ENCODE measurements around the gene ATG101. TPM values are rescaled to one million over a fixed set of nuclear protein-coding genes. Genes with fewer than 3 reads are reported as not detected.
A peak's percentile ranks its signal among the peaks of the same experiment; 100 is the strongest.

Gene ATG101
- total RNA-seq, 4 donors from 2014 or later = 23.3 to 49.4 (median 37.3) TPM

GRCh38 chr12:52074971-52075724, 5.4 kb downstream of the ATG101 start:
- peaks cover 30 to 31% of the 10 kb centered on the region in 2 donors for H3K4me1 ChIP-seq
- no peak for ATAC-seq

GRCh38 chr12:52076811-52077210, 7.0 kb downstream of the ATG101 start:
- peaks cover 33 to 34% of the 10 kb centered on the region in 2 donors for H3K4me1 ChIP-seq
- TF ChIP-seq POLR2A (IDR thresholded peaks at IDR 0.05) = no peak
- no peak for TF ChIP-seq CTCF (IDR thresholded peaks at IDR 0.05 in 4 of 5, conservative IDR thresholded peaks at IDR 0.05 in 1 of 5)
- H3K4me3 ChIP-seq = no peak overlapping the region
- H3K27ac ChIP-seq = no peak overlapping the region
- intact Hi-C loops (cut with DNase I; ENCODE audit: low total_unique reads) (no loop called here), in situ Hi-C loops (cut with MboI; ENCODE audit: low sequenced_read_pairs in 4 of 4) (no loop called here)
- no peak for ATAC-seq
- no peaks in the 10 kb centered on the region for H3K9me3 ChIP-seq
- DNase-seq = no peak
- no peaks in the 10 kb centered on the region for H3K27me3 ChIP-seq
- H3K36me3 ChIP-seq = peaks cover 0 to 44% of the 10 kb centered on the region in 2 donors

More at GRCh38 chr12:52074971-52075724, 5.4 kb downstream of the ATG101 start:
- Histone ChIP-seq H3K27ac (no peak overlapping the region), H3K27me3 (no peaks in the 10 kb centered on the region), H3K9me3 (no peaks in the 10 kb centered on the region), H3K4me3 (no peak overlapping the region), H3K36me3 (peaks cover 0 to 44% of the 10 kb centered on the region in 2 donors)
- no peak for TF ChIP-seq CTCF (IDR thresholded peaks at IDR 0.05 in 4 of 5, conservative IDR thresholded peaks at IDR 0.05 in 1 of 5)
- no peak for TF ChIP-seq POLR2A (IDR thresholded peaks at IDR 0.05)
- in situ Hi-C loops (cut with MboI; ENCODE audit: low sequenced_read_pairs in 4 of 4) (no loop called here), intact Hi-C loops (cut with DNase I; ENCODE audit: low total_unique reads) (no loop called here)
- DNase-seq = no peak

GRCh38 chr12:52078276-52078675, 8.5 kb downstream of the ATG101 start:
- H3K27ac ChIP-seq = no peak overlapping the region
- DNase-seq = no peak
- peaks cover 44 to 48% of the 10 kb centered on the region in 2 donors for H3K4me1 ChIP-seq

GRCh38 chr12:52079576-52080402, 10.0 kb downstream of the ATG101 start, which contains the start of gene SMIM41:
SMIM41 (plus strand) TSS chr12:52079704; CDS start chr12:52079780, 76 bp downstream.
- Histone ChIP-seq H3K36me3 (peaks cover 0 to 26% of the 10 kb centered on the region in 2 donors), H3K4me3 (no peak within 1 kb of the TSS), H3K4me1 (peaks cover 41 to 44% of the 10 kb centered on the region in 2 donors), H3K27ac (peak within 1 kb of the TSS in 3 of 4 donors; percentile 62 to 77 (median 72)), H3K9me3 (no peaks in the 10 kb centered on the region), H3K27me3 (no peaks in the 10 kb centered on the region)
- TF ChIP-seq POLR2A (IDR thresholded peaks at IDR 0.05) = no peak
- in situ Hi-C loops (cut with MboI; ENCODE audit: low sequenced_read_pairs in 4 of 4) (loop anchor here (5.0 to 10.0 kb wide), 2 partner anchors 52 to 55 kb away; no protein-coding TSS in a partner anchor), intact Hi-C loops (cut with DNase I; ENCODE audit: low total_unique reads) (no loop called here)
- DNase-seq (no peak), ATAC-seq (no peak)

More at GRCh38 chr12:52078276-52078675, 8.5 kb downstream of the ATG101 start:
- Histone ChIP-seq H3K4me3 (no peak overlapping the region), H3K27me3 (no peaks in the 10 kb centered on the region), H3K36me3 (peaks cover 0 to 35% of the 10 kb centered on the region in 2 donors), H3K9me3 (no peaks in the 10 kb centered on the region)
- no peak for ATAC-seq
- in situ Hi-C loops (cut with MboI; ENCODE audit: low sequenced_read_pairs in 4 of 4) = no loop called here
- intact Hi-C loops (cut with DNase I; ENCODE audit: low total_unique reads) = no loop called here
- no peak for TF ChIP-seq CTCF (IDR thresholded peaks at IDR 0.05 in 4 of 5, conservative IDR thresholded peaks at IDR 0.05 in 1 of 5)
- TF ChIP-seq POLR2A (IDR thresholded peaks at IDR 0.05) = no peak
